ENCODE data around the gene TRMT61A.

- TF ChIP-seq EZH2 (IDR thresholded peaks at IDR 0.05; ENCODE audit: insufficient read depth, poor library complexity, severe bottlenecking) (no peak), EZH2phosphoT487 (IDR thresholded peaks at IDR 0.05; ENCODE audit: insufficient read depth, low read depth) (no peak)
Observed at GRCh38 chr14:103523575-103523954, 5.4 kb upstream of the TRMT61A start.
